PC-3 (cell line): ENCODE results near the gene TCAP. TPM values are rescaled to one million over a fixed set of nuclear protein-coding genes. Genes with fewer than 3 reads are reported as not detected.

Experiments
- ATAC-seq: fragments of 200-7000 bp; cut with Tn5 transposase; 2 replicates; pipeline ENCODE4 v1.9.1; 2020; ENCODE audit warnings: mild to moderate bottlenecking, moderate library complexity
- BruUV-seq: library from RNA; stranded (reverse); fragments of 400-500 nt; replicated peaks from 2 replicates; lab custom pipeline; 2021; lab: Mats Ljungman, UMichigan
- CTCF ChIA-PET: fragments of 300-600 bp; sonication (Branson Sonifier 250); formaldehyde crosslinking; loops from one replicate; lab custom pipeline; 2022; ENCODE audit warnings: antibody characterized with exemption; lab: Charles Lee
- POLR2A ChIA-PET: fragments of 300-600 bp; sonication (Branson Sonifier 250); formaldehyde crosslinking; loops from one replicate; lab custom pipeline; 2022; ENCODE audit warnings: antibody characterized with exemption; ENCODE audit not compliant: unreplicated experiment; lab: Charles Lee
- DNase-seq: peaks from one replicate; pipeline ENCODE4 v3.0.0-alpha.2; 2015
- H2AFZ ChIP-seq: fragments of 300-600 bp; sonication (generic); 2 replicates; pipeline ENCODE4 v1.6.0; 2016; ENCODE audit warnings: antibody characterized with exemption, low read length
- H3F3A ChIP-seq: fragments of 300-600 bp; sonication (generic); one replicate; pipeline ENCODE4 v1.6.0; 2017; ENCODE audit warnings: antibody characterized with exemption, low read length, control low read depth, mild to moderate bottlenecking; ENCODE audit not compliant: unreplicated experiment
- H3K27ac ChIP-seq: fragments of 300-600 bp; sonication (generic); 2 replicates; pipeline ENCODE4 v1.5.1; 2016; ENCODE audit warnings: mild to moderate bottlenecking, low read length
- H3K27me3 ChIP-seq: fragments of 300-600 bp; sonication (generic); 2 replicates; pipeline ENCODE4 v1.6.1; 2016; ENCODE audit warnings: low read length, mixed read lengths
- H3K36me3 ChIP-seq: fragments of 300-600 bp; sonication (generic); 2 replicates; pipeline ENCODE4 v1.6.1; 2016; ENCODE audit warnings: low read depth, mixed run types, low read length, mixed read lengths
- H3K4me1 ChIP-seq: fragments of 300-600 bp; sonication (generic); 2 replicates; pipeline ENCODE4 v1.5.1; 2016; ENCODE audit warnings: low read length; ENCODE audit not compliant: insufficient read depth
- H3K4me2 ChIP-seq: fragments of 300-600 bp; sonication (generic); 2 replicates; pipeline ENCODE4 v1.6.0; 2016; ENCODE audit warnings: low read length
- H3K4me3 ChIP-seq: fragments of 300-600 bp; sonication (generic); 2 replicates; pipeline ENCODE4 v1.5.1; 2016; ENCODE audit warnings: mild to moderate bottlenecking, low read length, mixed read lengths
- H3K79me2 ChIP-seq: fragments of 300-600 bp; sonication (generic); 2 replicates; pipeline ENCODE4 v1.6.1; 2017; ENCODE audit warnings: low read length, mixed read lengths
- H3K9ac ChIP-seq: fragments of 300-600 bp; sonication (generic); 2 replicates; pipeline ENCODE4 v1.6.0; 2016; ENCODE audit warnings: mild to moderate bottlenecking, low read length
- H3K9me2 ChIP-seq: fragments of 300-600 bp; sonication (generic); replicated peaks from 2 replicates; pipeline ENCODE4 v1.6.1; 2016; ENCODE audit warnings: mixed run types, low read length, mixed read lengths
- H3K9me3 ChIP-seq: fragments of 300-600 bp; sonication (generic); 2 replicates; pipeline ENCODE4 v1.6.1; 2016; ENCODE audit warnings: low read length, mixed read lengths
- H4K20me1 ChIP-seq: fragments of 300-600 bp; sonication (generic); 2 replicates; pipeline ENCODE4 v1.6.1; 2016; ENCODE audit warnings: low read length, mixed read lengths
- CTCF ChIP-seq: fragments of 300-600 bp; sonication (generic); conservative IDR thresholded peaks from 2 replicates; pipeline ENCODE4 v1.5.1; 2017; ENCODE audit warnings: antibody characterized with exemption, low read depth, mild to moderate bottlenecking, low read length
- EZH2 ChIP-seq: fragments of 300-600 bp; sonication (generic); IDR thresholded peaks from one replicate; pipeline ENCODE4 v1.6.1; 2017; ENCODE audit warnings: antibody characterized with exemption, mild to moderate bottlenecking, low read length; ENCODE audit not compliant: unreplicated experiment
- EZH2phosphoT487 ChIP-seq: fragments of 300-600 bp; sonication (generic); IDR thresholded peaks from 2 replicates; pipeline ENCODE4 v1.6.1; 2018; ENCODE audit warnings: mild to moderate bottlenecking, antibody characterized with exemption, low read length, borderline replicate concordance
- intact Hi-C: fragments of 100-400 bp; cut with micrococcal nuclease; formaldehyde crosslinking; loops from 2 replicates; pipeline ENCODE4 v1.9.0; 2023
- total RNA-seq: library from RNA; depleted of rRNA; stranded (reverse); fragments of >200 nt; gene quantifications from 2 replicates; pipeline ENCODE4 v1.2.3, GENCODE V29; 2014

Gene TCAP
- total RNA-seq, 1 experiment from 2014 or later: 0.51 TPM

GRCh38 chr17:39688945-39689344, 23.8 kb downstream of the TCAP start:
- peak overlapping the region; percentile 82 for H3K9ac ChIP-seq
- H3K27ac ChIP-seq: no peak overlapping the region
- no peak for DNase-seq
- no TSS peak for BruUV-seq
- peaks cover 8% of the 10 kb centered on the region for H3F3A ChIP-seq
- H3K36me3 ChIP-seq: no peaks in the 10 kb centered on the region
- intact Hi-C loops: no loop called here
- H3K4me3 ChIP-seq: peak overlapping the region; percentile 86
- ChIA-PET POLR2A (no interaction called here), CTCF (interaction anchor here (0.8 kb wide), 1 partner anchor 30 kb away, joined by 5 read pairs; no protein-coding TSS in a partner anchor)
- no peak for ATAC-seq
- H3K9me3 ChIP-seq: no peaks in the 10 kb centered on the region
- H3K4me1 ChIP-seq: peaks cover 16% of the 10 kb centered on the region
- H3K27me3 ChIP-seq: no peaks in the 10 kb centered on the region
- H3K4me2 ChIP-seq: peak overlapping the region; percentile 94
- no peak for TF ChIP-seq CTCF
- no peak for TF ChIP-seq EZH2
- TF ChIP-seq EZH2phosphoT487: no peak
- H3K79me2 ChIP-seq: no peaks in the 10 kb centered on the region
- H3K9me2 ChIP-seq: no peaks in the 10 kb centered on the region
- H2AFZ ChIP-seq: peak overlapping the region; percentile 94; the same call in 1 of the 2 replicates
- H4K20me1 ChIP-seq: no peaks in the 10 kb centered on the region

- ChIA-PET CTCF (no interaction called here), POLR2A (no interaction called here)
- TF ChIP-seq EZH2 (no peak), EZH2phosphoT487 (no peak), CTCF (no peak)
- H2AFZ ChIP-seq: no peak overlapping the region
- BruUV-seq: no TSS peak
- no peak overlapping the region for H3K4me3 ChIP-seq
- intact Hi-C loops: no loop called here
- DNase-seq: no peak
- no peaks in the 10 kb centered on the region for H3F3A ChIP-seq
- no peaks in the 10 kb centered on the region for H3K9me3 ChIP-seq
- 0 out of 2 replicates have a peak, but pooled peaks cover 3% of the 10 kb centered on the region for H3K4me1 ChIP-seq
- no peaks in the 10 kb centered on the region for H3K9me2 ChIP-seq
- no peaks in the 10 kb centered on the region for H4K20me1 ChIP-seq
- no peak overlapping the region for H3K9ac ChIP-seq
- ATAC-seq: no peak
- H3K79me2 ChIP-seq: peaks cover 3% of the 10 kb centered on the region
- no peak overlapping the region for H3K27ac ChIP-seq
- no peaks in the 10 kb centered on the region for H3K27me3 ChIP-seq
- no peaks in the 10 kb centered on the region for H3K36me3 ChIP-seq
- no peak overlapping the region for H3K4me2 ChIP-seq
These were observed 29.4 kb downstream of the TCAP start for GRCh38 chr17:39694593-39694992.

- intact Hi-C loops: no loop called here
- DNase-seq: no peak
- no TSS peak for BruUV-seq
These were observed 29.9 kb downstream of the TCAP start for GRCh38 chr17:39695089-39695474.

More at GRCh38 chr17:39695089-39695474, 29.9 kb downstream of the TCAP start:
- no peak overlapping the region for H3K27ac ChIP-seq
- no peaks in the 10 kb centered on the region for H3F3A ChIP-seq
- H3K4me3 ChIP-seq: no peak overlapping the region
- no peak for TF ChIP-seq CTCF
- no peak for TF ChIP-seq EZH2
- no peak for TF ChIP-seq EZH2phosphoT487
- no peak overlapping the region for H2AFZ ChIP-seq
- no peaks in the 10 kb centered on the region for H3K36me3 ChIP-seq
- peaks cover 8% of the 10 kb centered on the region for H3K79me2 ChIP-seq
- no peaks in the 10 kb centered on the region for H3K9me3 ChIP-seq
- no peaks in the 10 kb centered on the region for H4K20me1 ChIP-seq
- ATAC-seq: no peak
- no peak overlapping the region for H3K4me2 ChIP-seq
- 0 out of 2 replicates have a peak, but pooled peaks cover 3% of the 10 kb centered on the region for H3K4me1 ChIP-seq
- H3K9me2 ChIP-seq: no peaks in the 10 kb centered on the region
- no peaks in the 10 kb centered on the region for H3K27me3 ChIP-seq
- POLR2A ChIA-PET: no interaction called here
- CTCF ChIA-PET: no interaction called here
- no peak overlapping the region for H3K9ac ChIP-seq
